GM10847 (cell line): ENCODE data around the gene PCCA.

ENCODE experiments used
- POLR2A ChIP-seq: IDR thresholded peaks from 2 replicates; pipeline ENCODE4 v1.6.1; 2011; ENCODE audit not compliant: insufficient read length; ENCODE audit errors: extremely low read depth

Gene PCCA

GRCh38 chr13:100245104-100245503 lies 156.2 kb downstream of the PCCA start:
- no peak for TF ChIP-seq POLR2A

GRCh38 chr13:100247937-100248336 lies 159.0 kb downstream of the PCCA start:
- no peak for TF ChIP-seq POLR2A

DNA sequence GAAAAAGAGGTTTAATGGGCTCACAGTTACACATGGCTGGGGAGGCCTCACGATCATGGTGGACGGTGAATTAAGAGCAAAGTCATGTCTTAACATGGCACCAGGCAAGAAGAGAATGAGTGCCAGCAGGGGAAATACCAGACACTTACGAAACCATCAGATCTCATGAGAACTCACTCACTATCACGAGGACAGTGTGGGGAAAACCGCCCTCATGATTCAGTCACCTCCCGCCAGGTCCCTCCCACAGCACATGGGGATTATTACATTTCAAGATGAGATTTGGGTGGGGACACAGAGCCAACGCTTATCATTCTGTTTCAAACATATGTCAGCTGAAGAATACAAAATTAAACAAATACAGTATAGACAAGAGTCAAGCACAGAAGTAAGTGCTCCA lies 165.1 kb downstream of the PCCA start:
- TF ChIP-seq POLR2A: no peak

- TF ChIP-seq POLR2A: no peak
Measured at GRCh38 chr13:100262404-100262803, 173.5 kb downstream of the PCCA start.

GRCh38 chr13:100266026-100266425 lies 177.1 kb downstream of the PCCA start:
- TF ChIP-seq POLR2A: no peak

- TF ChIP-seq POLR2A: no peak
Measured at GRCh38 chr13:100269837-100270236, 180.9 kb downstream of the PCCA start.

- TF ChIP-seq POLR2A: no peak
Measured at GRCh38 chr13:100273138-100273537, 184.2 kb downstream of the PCCA start.

DNA sequence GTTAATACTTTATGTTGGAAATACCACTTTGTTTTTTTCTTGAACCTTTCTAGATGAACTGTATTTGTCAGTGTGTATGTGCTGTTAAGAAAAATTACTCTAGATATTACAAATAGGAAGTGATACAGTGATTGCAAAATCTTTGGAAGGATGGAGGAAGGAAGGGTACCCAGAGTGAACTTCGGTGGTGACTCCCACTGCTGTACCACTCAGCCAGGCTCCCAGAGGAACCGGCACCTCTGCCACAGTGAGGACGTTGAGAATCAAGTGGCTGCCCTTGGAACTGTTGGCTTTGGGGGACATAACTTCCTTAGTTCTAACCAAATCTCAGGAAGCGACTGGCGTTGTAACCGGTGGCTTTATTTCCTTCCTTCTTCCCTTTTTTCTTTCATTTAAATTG lies 184.7 kb downstream of the PCCA start:
- TF ChIP-seq POLR2A: no peak

- TF ChIP-seq POLR2A: no peak
Measured at GRCh38 chr13:100274942-100275506, 186.1 kb downstream of the PCCA start.

- TF ChIP-seq POLR2A: no peak
Measured at GRCh38 chr13:100275746-100276145, 186.9 kb downstream of the PCCA start.

GRCh38 chr13:100280681-100281080 lies 191.8 kb downstream of the PCCA start:
- no peak for TF ChIP-seq POLR2A

- TF ChIP-seq POLR2A: no peak
Measured at GRCh38 chr13:100290165-100290801, 201.4 kb downstream of the PCCA start.

DNA sequence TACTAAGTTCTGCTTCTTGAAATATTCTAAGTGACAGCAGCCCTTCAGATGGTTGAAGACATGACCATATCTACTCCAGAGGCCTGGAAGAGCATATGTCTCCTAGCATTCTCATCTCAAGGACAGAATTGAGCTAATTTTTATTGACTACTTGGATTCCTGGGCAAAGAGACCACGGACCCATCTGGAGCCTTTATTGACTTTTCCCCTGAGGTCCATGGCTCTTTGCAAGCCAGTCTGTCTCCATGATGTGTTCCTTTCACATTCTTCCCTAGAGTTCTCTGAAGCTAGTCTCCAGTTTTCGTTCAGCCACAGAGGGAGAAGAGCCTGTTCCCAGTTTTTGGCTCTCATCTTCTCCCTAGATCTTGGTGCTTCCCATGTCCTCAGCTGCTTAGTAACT lies 202.7 kb downstream of the PCCA start:
- TF ChIP-seq POLR2A: no peak

DNA sequence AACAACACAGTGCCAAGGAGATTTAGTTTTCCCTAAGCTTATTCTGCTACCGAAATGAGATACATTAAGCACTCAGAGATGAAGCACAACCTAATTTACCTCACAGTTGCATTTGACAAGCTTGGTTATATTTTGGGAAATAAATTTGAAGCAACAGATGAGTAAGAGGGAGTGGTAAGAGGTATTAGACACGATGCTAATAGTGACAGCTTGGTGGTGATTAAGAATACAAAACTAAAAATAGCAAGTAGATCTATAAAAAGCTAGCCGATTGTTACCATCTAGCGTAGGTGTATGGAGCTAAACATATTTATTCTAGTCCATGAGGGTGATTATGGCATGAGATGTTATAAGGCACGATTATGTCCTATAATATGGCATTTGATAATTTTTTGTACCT lies 208.5 kb downstream of the PCCA start:
- no peak for TF ChIP-seq POLR2A

DNA sequence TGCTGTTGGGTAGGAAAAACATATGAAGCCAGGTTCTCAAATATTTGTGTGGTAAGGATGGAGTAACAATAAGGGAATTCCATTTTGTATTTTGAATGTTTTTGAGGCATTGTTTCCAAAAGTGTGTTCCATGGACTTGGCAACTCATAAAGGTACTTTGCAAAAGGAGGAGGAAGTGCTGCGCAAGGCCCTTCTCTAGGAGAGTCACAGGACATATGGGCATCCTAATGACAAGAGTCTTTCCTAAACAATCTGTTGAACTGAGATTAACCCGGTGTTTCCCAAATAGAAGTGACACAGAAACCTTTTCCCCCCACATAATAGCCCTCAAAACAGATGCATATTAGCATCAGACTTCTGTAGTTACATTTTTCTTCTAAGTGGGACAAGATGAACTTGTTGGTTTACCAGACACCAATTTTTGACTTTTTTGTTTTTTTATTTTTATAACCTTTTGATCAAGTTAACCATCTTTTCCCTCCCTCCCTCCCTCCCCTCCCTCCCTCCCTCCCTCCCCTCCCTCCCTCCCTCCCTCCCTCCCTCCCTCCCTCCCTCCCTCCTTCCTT lies 209.3 kb downstream of the PCCA start:
- TF ChIP-seq POLR2A: no peak

DNA sequence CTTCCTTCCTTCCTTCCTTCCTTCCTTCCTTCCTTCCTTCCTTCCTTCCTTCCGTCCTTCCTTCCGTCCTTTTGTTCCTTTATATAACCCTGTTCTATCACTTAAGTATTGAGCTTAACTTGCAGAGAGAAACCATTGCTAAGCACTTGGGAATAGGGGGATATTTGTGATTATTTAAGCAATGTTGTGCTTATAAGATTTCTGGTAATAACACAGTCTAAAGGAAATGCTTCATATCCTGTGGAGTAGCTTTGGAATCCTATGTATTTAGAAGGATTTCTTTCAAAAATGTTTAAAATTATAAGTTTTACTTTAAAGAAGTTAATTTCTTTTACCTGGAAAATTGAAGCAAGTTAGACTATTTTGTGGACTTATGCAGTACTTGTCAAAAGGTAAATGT lies 209.8 kb downstream of the PCCA start:
- TF ChIP-seq POLR2A: no peak

GRCh38 chr13:100300243-100300642 lies 211.3 kb downstream of the PCCA start:
- TF ChIP-seq POLR2A: no peak

DNA sequence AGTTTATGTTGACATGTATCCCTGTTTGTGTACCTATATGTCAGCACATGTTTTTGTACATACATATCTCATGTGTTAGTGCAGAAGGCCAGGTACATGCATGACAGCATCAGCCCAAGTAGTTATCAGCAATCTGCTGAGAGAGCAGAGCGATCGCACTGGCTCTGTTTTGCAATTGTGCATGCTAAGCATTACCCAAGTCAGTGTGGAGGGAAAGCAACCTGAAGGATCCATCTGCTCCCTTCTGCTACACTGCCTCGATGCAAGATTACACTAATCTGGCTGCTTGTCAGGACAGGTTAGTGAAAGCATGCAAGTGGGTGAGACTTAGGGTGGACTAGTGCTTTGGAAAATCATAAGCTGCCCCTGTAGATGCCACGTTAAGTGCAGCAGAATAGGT lies 211.8 kb downstream of the PCCA start:
- no peak for TF ChIP-seq POLR2A

- TF ChIP-seq POLR2A: no peak
Measured at GRCh38 chr13:100301418-100301817, 212.5 kb downstream of the PCCA start.
